HL-60 (cell line): Measurements from ENCODE around the gene IGLON5.

Experiments used
- DNase-seq, 2 experiments: peaks; one replicate each; pipeline ENCODE4 v3.0.0-alpha.2; 2010 to 2020; ENCODE audit warnings: low read depth in 1 of 2, low spot score in 1 of 2
- H3K27ac ChIP-seq: fragments of 250-450 bp; sonication (Bioruptor Pico); replicated peaks from 2 replicates; pipeline ENCODE4 v1.5.1; 2020; ENCODE audit warnings: mild to moderate bottlenecking, moderate library complexity
- H3K27me3 ChIP-seq: fragments of 250-450 bp; sonication (Bioruptor Pico); 2 replicates; pipeline ENCODE4 v1.5.1; 2021; ENCODE audit warnings: mild to moderate bottlenecking, moderate library complexity; ENCODE audit not compliant: insufficient read depth, poor library complexity, severe bottlenecking
- H3K4me3 ChIP-seq: replicated peaks from 2 replicates; pipeline ENCODE4 v1.5.1; 2011; ENCODE audit warnings: mild to moderate bottlenecking, control low read depth, low read length; ENCODE audit not compliant: insufficient read depth
- CTCF ChIP-seq: IDR thresholded peaks from one replicate; pipeline ENCODE4 v1.5.1; 2011; ENCODE audit warnings: low read length, control low read depth, inconsistent platforms; ENCODE audit not compliant: insufficient read depth
- GABPA ChIP-seq: IDR thresholded peaks from 2 replicates; pipeline ENCODE4 v1.6.1; 2012; ENCODE audit warnings: low read depth
- POLR2AphosphoS5 ChIP-seq: IDR thresholded peaks from 2 replicates; pipeline ENCODE4 v1.6.1; 2012; ENCODE audit warnings: low read depth
- REST ChIP-seq: IDR thresholded peaks from 2 replicates; pipeline ENCODE4 v1.6.1; 2012; ENCODE audit warnings: low read depth; ENCODE audit not compliant: insufficient replicate concordance
- SPI1 ChIP-seq: IDR thresholded peaks from 2 replicates; pipeline ENCODE4 v1.6.1; 2012; ENCODE audit warnings: low read depth, mild to moderate bottlenecking, borderline replicate concordance

Gene IGLON5

GRCh38 chr19:51338563-51339312, 27.3 kb downstream of the IGLON5 start:
- H3K27me3 ChIP-seq: no peaks in the 10 kb centered on the region
- peak overlapping the region; percentile 68 for H3K4me3 ChIP-seq
- no peak for TF ChIP-seq REST
- no peak for TF ChIP-seq GABPA
- TF ChIP-seq CTCF: peak; percentile 31
- TF ChIP-seq POLR2AphosphoS5: no peak
- TF ChIP-seq SPI1: no peak
- DNase-seq: peak; percentile 45 to 77
- no peak overlapping the region for H3K27ac ChIP-seq

DNA sequence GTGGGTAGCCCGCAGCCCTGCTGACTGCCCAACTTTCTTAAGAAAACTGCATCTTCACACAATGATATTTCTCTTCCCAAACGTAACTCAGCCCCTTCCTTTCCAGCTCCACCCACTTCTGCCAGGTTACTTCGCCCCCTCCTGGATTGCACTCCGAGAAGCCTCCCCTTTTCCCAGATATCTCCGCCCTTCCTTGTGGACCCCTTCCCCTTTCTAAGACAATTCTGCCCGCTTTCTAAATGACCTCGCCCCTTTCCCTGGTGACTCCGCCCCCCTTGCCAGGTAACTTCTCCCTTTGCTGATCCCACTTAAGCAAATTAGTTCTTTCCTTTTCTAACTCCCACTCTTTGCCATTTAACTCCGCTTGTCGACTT, 27.9 kb downstream of the IGLON5 start:
- DNase-seq: peak in 1 of 2 experiments; percentile 23
- Histone ChIP-seq H3K27ac (no peak overlapping the region), H3K27me3 (no peaks in the 10 kb centered on the region), H3K4me3 (peak overlapping the region; percentile 68)
- TF ChIP-seq CTCF (no peak), POLR2AphosphoS5 (no peak), GABPA (no peak), REST (no peak), SPI1 (no peak)

GRCh38 chr19:51339687-51340656, 28.5 kb downstream of the IGLON5 start:
- H3K27me3 ChIP-seq: no peaks in the 10 kb centered on the region
- DNase-seq: peak; percentile 86 to 98
- H3K4me3 ChIP-seq: peak overlapping the region; percentile 68
- no peak for TF ChIP-seq GABPA
- no peak overlapping the region for H3K27ac ChIP-seq

- H3K27me3 ChIP-seq: no peaks in the 10 kb centered on the region
- no peak overlapping the region for H3K4me3 ChIP-seq
- TF ChIP-seq REST (no peak), SPI1 (no peak), POLR2AphosphoS5 (no peak), CTCF (no peak), GABPA (no peak)
- no peak overlapping the region for H3K27ac ChIP-seq
- no peak for DNase-seq
These were observed 29.6 kb downstream of the IGLON5 start for GRCh38 chr19:51341066-51341465.
